ENCODE results near the gene NMRAL1.

The NMRAL1 gene

DNA sequence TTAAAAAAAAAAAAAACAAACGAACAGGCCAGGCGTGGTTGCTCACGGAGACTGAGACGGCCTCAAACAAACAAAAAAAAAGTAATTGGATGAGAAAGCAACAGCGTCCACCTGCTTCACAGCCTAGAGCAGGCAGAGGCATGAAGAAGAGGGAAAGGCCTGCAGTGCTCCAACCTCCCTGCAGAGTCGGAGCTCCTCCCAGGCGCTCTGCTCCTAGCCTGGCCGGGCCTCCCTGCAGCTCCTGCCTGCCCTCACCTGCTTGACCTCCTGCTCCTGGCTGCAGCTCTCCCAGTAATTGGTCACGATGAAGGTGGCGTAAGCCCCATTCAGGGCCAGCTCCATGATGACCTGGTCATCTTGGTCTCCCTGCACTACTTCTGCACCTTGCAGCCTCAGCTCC, 5.5 kb downstream of the NMRAL1 start:
- H3K4me3 ChIP-seq (ENCODE audit: insufficient read depth, low read depth, low read length, poor library complexity, severe bottlenecking): no peak overlapping the region
- H3K36me3 ChIP-seq (ENCODE audit: control insufficient read depth, insufficient read depth, low read length): peaks cover 17% of the 10 kb centered on the region
- H3K27ac ChIP-seq (ENCODE audit: insufficient read depth, low read length, poor library complexity, severe bottlenecking): no peak overlapping the region
- peaks cover 18% of the 10 kb centered on the region for H3K4me1 ChIP-seq (ENCODE audit: control insufficient read depth, insufficient read depth, low read length, poor library complexity, severe bottlenecking)
- no peak for DNase-seq
- no peaks in the 10 kb centered on the region for H3K9me3 ChIP-seq (ENCODE audit: control insufficient read depth, low read length)
- H3K27me3 ChIP-seq (replicated peaks; ENCODE audit: control insufficient read depth, insufficient read depth, low read length, poor library complexity, severe bottlenecking): no peaks in the 10 kb centered on the region

DNA sequence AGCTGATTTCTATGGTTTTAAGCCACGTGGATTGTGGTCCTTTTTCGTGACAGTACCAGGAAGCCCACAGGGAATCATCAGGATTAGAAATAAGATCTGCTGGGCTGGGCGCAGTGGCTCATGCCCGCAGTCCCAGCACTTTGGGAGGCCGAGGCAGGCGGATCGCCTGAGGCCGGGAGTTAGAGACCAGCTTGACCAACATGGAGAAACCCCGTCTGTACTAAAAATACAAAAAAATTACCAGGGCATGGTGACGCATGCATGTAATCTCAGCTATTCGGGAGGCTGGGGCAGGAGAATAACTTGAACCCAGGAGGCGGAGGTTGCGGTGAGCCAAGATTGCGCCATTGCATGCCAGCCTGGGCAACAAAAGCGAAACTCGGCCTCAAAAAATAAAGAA, 6.5 kb downstream of the NMRAL1 start:
- peaks cover 15% of the 10 kb centered on the region for H3K4me1 ChIP-seq (ENCODE audit: control insufficient read depth, insufficient read depth, low read length, poor library complexity, severe bottlenecking)
- H3K9me3 ChIP-seq (ENCODE audit: control insufficient read depth, low read length): no peaks in the 10 kb centered on the region
- no peak overlapping the region for H3K4me3 ChIP-seq (ENCODE audit: insufficient read depth, low read depth, low read length, poor library complexity, severe bottlenecking)
- DNase-seq: no peak
- H3K27ac ChIP-seq (ENCODE audit: insufficient read depth, low read length, poor library complexity, severe bottlenecking): no peak overlapping the region
- no peaks in the 10 kb centered on the region for H3K27me3 ChIP-seq (replicated peaks; ENCODE audit: control insufficient read depth, insufficient read depth, low read length, poor library complexity, severe bottlenecking)
- peaks cover 25% of the 10 kb centered on the region for H3K36me3 ChIP-seq (ENCODE audit: control insufficient read depth, insufficient read depth, low read length)

DNA sequence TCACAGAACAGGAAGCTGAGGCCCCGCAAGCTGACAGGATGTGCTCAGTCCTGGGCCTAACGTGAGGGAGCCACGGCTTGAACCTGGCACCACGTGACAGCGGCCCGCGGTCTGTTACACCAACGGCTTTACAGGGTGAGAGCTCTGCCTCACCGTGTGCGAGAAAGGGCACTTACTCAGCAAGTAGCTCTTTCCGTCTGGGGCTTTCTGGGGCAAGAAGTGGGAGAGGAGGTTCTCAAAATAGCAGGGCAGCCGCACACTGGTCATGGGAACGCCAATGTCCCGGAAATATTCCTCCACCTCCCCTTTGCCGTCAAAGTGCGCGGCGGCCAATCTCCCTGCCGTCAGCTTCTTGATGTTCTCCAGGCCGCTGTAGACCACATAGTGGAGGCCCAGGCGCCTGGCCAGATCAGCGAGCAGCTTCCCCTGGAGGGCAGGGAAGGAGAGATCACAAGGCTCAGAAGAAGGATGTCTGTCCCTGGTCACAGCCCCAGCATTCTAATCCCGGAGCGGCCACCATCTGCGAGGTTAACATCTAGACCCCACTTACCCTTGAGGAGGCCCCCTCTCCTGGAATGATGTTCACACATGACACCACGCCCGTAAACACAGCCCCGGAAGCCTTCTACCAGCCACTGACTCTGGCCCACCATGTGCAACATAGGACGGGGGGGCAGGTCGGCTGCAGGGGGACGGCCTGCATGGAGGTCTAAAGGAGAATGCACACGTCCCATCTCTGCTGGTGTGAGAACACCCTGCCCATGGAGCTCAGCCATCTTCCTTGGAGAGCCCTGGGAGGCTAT, 8.2 kb downstream of the NMRAL1 start:
- Histone ChIP-seq H3K4me1 (ENCODE audit: control insufficient read depth, insufficient read depth, low read length, poor library complexity, severe bottlenecking) (peaks cover 15% of the 10 kb centered on the region), H3K9me3 (ENCODE audit: control insufficient read depth, low read length) (no peaks in the 10 kb centered on the region), H3K27me3 (replicated peaks; ENCODE audit: control insufficient read depth, insufficient read depth, low read length, poor library complexity, severe bottlenecking) (no peaks in the 10 kb centered on the region), H3K4me3 (ENCODE audit: insufficient read depth, low read depth, low read length, poor library complexity, severe bottlenecking) (no peak overlapping the region), H3K27ac (ENCODE audit: insufficient read depth, low read length, poor library complexity, severe bottlenecking) (peak overlapping the region; percentile 47), H3K36me3 (ENCODE audit: control insufficient read depth, insufficient read depth, low read length) (peaks cover 36% of the 10 kb centered on the region)
- peak; percentile 49 to 54 (median 51) for DNase-seq

DNA sequence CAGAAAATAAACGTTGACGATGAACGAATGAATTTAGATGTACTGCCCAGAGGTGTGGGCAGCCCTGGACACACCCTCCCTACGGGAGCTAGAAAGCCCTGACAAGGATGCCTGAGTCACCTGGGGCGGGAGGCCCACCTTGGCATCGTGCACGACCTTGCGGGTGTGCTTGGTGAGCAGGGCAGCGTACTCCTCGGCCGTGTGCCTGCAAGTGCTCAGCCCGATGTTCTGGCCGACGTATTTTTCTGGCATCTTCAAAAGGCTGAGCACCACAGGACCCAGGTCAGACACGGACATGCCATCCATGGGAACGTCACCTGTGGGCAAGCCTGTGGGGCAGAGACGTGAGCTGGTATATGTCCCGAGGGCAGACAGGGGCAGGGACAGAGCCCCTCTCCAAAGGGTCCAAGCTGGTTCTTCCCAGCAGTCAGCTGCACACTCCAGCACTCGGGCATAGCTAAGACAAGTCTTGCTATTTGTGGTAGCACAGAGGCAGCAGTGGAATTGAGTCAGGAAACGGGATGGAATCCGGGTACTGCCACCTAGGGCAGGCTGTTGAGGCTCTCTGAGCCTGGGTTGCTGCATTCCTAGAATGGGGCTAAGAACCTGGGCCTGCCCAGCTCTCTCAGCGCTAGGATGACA, 10.8 kb downstream of the NMRAL1 start:
- H3K27ac ChIP-seq (ENCODE audit: insufficient read depth, low read length, poor library complexity, severe bottlenecking): no peak overlapping the region
- no peak overlapping the region for H3K4me3 ChIP-seq (ENCODE audit: insufficient read depth, low read depth, low read length, poor library complexity, severe bottlenecking)
- peaks cover 37% of the 10 kb centered on the region for H3K36me3 ChIP-seq (ENCODE audit: control insufficient read depth, insufficient read depth, low read length)
- no peaks in the 10 kb centered on the region for H3K27me3 ChIP-seq (replicated peaks; ENCODE audit: control insufficient read depth, insufficient read depth, low read length, poor library complexity, severe bottlenecking)
- H3K9me3 ChIP-seq (ENCODE audit: control insufficient read depth, low read length): no peaks in the 10 kb centered on the region
- peaks cover 25% of the 10 kb centered on the region for H3K4me1 ChIP-seq (ENCODE audit: control insufficient read depth, insufficient read depth, low read length, poor library complexity, severe bottlenecking)
- DNase-seq: no peak

DNA sequence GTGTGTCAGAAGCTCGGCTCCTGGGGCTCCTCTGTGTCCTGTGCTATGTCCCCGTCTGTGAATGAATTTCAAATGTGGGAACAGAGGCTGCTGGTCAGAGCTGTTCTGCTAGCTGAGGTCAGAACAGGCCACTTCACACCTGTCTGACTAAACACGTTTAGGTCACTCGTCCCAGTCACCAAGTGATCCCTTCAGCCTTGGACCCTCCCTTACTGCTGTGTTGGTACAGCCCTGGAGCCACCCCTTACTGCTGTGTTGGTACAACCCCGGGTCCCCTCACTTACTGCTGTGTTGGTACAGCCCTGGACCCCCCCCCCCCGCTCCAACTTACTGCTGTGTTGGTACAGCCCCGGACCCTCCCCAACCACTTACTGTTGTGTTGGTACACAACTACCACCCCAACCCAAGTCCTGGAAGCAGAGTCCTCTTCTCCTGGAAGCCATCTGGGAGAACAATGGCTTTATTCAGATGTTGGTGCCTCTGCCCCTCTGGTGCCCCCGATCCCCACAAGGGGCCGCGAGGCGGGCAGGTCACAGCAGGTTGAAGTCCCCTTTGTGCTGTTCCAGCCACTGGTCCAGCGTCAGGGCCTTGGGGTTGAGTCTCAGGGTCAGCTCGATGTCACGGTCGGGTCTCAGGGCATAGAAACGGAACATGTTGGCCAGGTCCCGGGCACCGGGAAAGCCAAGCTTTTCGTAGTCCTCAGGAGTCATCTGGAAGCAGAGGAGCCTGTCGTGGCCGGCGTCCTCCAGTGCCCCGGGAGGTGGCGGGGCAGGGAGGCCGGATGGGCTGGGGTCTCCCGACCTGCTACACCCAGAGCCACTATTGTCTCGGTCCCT, 13.0 kb downstream of the NMRAL1 start:
- DNase-seq: no peak
- Histone ChIP-seq H3K27me3 (replicated peaks; ENCODE audit: control insufficient read depth, insufficient read depth, low read length, poor library complexity, severe bottlenecking) (no peaks in the 10 kb centered on the region), H3K27ac (ENCODE audit: insufficient read depth, low read length, poor library complexity, severe bottlenecking) (no peak overlapping the region), H3K36me3 (ENCODE audit: control insufficient read depth, insufficient read depth, low read length) (peaks cover 38% of the 10 kb centered on the region), H3K4me1 (ENCODE audit: control insufficient read depth, insufficient read depth, low read length, poor library complexity, severe bottlenecking) (peaks cover 21% of the 10 kb centered on the region), H3K4me3 (ENCODE audit: insufficient read depth, low read depth, low read length, poor library complexity, severe bottlenecking) (no peak overlapping the region), H3K9me3 (ENCODE audit: control insufficient read depth, low read length) (no peaks in the 10 kb centered on the region)

DNA sequence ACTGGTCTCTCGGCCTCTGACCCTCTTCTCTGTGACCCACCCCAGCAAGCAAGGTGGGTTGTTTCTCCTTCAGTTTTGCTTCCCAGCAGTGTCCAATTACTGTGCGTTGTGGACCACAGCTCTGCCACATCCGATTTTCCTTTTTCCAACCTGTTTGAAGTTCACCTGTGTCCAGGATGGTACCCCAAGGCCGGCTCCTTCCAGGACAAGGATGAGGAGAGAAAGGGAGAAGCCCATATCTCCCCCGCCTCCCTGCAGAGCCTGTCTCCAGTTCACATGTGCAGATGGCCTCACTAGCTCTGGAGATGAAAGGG, 13.5 kb downstream of the NMRAL1 start:
- no peaks in the 10 kb centered on the region for H3K27me3 ChIP-seq (replicated peaks; ENCODE audit: control insufficient read depth, insufficient read depth, low read length, poor library complexity, severe bottlenecking)
- no peaks in the 10 kb centered on the region for H3K9me3 ChIP-seq (ENCODE audit: control insufficient read depth, low read length)
- no peak for DNase-seq
- H3K4me3 ChIP-seq (ENCODE audit: insufficient read depth, low read depth, low read length, poor library complexity, severe bottlenecking): no peak overlapping the region
- peaks cover 15% of the 10 kb centered on the region for H3K4me1 ChIP-seq (ENCODE audit: control insufficient read depth, insufficient read depth, low read length, poor library complexity, severe bottlenecking)
- no peak overlapping the region for H3K27ac ChIP-seq (ENCODE audit: insufficient read depth, low read length, poor library complexity, severe bottlenecking)
- H3K36me3 ChIP-seq (ENCODE audit: control insufficient read depth, insufficient read depth, low read length): peaks cover 40% of the 10 kb centered on the region

DNA sequence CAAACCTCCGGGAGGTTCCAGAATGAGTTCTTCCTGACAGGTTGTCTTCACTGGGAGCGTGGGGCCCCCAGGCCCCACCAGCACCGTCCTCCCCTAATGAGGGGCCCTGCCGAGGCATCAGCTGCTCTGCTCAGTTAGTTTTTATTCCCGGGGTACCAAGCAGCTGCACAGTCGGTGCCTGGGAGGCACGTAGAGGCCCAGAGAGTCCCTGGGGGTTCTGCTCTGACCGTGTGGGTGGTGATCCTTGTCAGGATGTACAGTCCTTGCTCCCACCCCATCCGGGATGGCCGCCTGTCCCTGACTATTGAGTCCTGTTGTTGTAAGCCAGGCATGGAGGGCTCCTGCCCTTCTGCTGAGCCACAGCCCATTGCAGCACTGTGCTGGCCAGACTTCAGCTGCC, 18.5 kb downstream of the NMRAL1 start:
- Histone ChIP-seq H3K9me3 (ENCODE audit: control insufficient read depth, low read length) (no peaks in the 10 kb centered on the region), H3K27me3 (replicated peaks; ENCODE audit: control insufficient read depth, insufficient read depth, low read length, poor library complexity, severe bottlenecking) (no peaks in the 10 kb centered on the region), H3K36me3 (ENCODE audit: control insufficient read depth, insufficient read depth, low read length) (peaks cover 54% of the 10 kb centered on the region), H3K27ac (ENCODE audit: insufficient read depth, low read length, poor library complexity, severe bottlenecking) (no peak overlapping the region), H3K4me1 (ENCODE audit: control insufficient read depth, insufficient read depth, low read length, poor library complexity, severe bottlenecking) (peaks cover 10% of the 10 kb centered on the region), H3K4me3 (ENCODE audit: insufficient read depth, low read depth, low read length, poor library complexity, severe bottlenecking) (no peak overlapping the region)
- no peak for DNase-seq

DNA sequence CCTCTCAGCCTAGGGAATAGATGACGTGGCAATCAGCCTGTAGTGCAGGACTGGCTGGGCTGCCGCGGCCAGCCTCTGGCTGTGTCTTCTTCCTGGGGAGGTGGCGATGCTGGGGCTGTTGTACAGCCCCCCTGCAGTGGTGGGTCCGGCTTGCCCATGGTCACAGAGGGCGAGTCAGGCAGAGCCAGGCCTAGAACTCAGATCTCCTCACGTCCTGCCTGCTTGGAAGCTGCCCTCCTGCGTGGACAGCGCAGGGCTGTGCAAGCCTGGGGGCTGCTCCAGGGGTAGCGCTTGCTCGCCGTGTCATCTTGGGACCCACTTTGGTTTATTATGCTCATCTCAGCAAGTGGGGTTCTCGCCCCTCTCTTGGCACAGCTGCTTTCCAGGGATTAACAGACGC, 19.3 kb downstream of the NMRAL1 start:
- DNase-seq: no peak
- Histone ChIP-seq H3K4me1 (ENCODE audit: control insufficient read depth, insufficient read depth, low read length, poor library complexity, severe bottlenecking) (peaks cover 10% of the 10 kb centered on the region), H3K27me3 (replicated peaks; ENCODE audit: control insufficient read depth, insufficient read depth, low read length, poor library complexity, severe bottlenecking) (no peaks in the 10 kb centered on the region), H3K9me3 (ENCODE audit: control insufficient read depth, low read length) (no peaks in the 10 kb centered on the region), H3K4me3 (ENCODE audit: insufficient read depth, low read depth, low read length, poor library complexity, severe bottlenecking) (no peak overlapping the region), H3K36me3 (ENCODE audit: control insufficient read depth, insufficient read depth, low read length) (peaks cover 60% of the 10 kb centered on the region), H3K27ac (ENCODE audit: insufficient read depth, low read length, poor library complexity, severe bottlenecking) (no peak overlapping the region)

DNA sequence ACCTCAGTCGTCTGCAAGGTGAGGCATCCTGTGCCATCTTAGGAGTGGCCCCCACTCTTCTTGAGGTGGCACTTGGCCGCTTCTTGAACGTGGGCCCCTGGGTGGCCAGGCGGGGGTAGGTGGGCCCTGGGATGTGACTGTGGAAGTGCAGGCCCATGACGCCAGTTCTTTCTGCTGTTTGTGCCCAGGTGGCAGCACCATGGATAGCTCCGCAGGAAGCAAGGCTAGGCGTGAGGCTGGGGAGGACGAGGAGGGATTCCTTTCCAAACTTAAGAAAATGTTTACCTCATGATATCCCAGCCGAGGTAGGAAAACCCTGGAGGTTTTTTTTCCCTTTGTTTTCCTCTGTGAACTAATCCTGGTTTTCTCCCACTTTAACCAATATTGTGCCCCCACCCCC, 19.8 kb downstream of the NMRAL1 start:
- Histone ChIP-seq H3K36me3 (ENCODE audit: control insufficient read depth, insufficient read depth, low read length) (peaks cover 64% of the 10 kb centered on the region), H3K27ac (ENCODE audit: insufficient read depth, low read length, poor library complexity, severe bottlenecking) (no peak overlapping the region), H3K27me3 (replicated peaks; ENCODE audit: control insufficient read depth, insufficient read depth, low read length, poor library complexity, severe bottlenecking) (no peaks in the 10 kb centered on the region), H3K9me3 (ENCODE audit: control insufficient read depth, low read length) (no peaks in the 10 kb centered on the region), H3K4me1 (ENCODE audit: control insufficient read depth, insufficient read depth, low read length, poor library complexity, severe bottlenecking) (peaks cover 5% of the 10 kb centered on the region), H3K4me3 (ENCODE audit: insufficient read depth, low read depth, low read length, poor library complexity, severe bottlenecking) (no peak overlapping the region)
- no peak for DNase-seq

DNA sequence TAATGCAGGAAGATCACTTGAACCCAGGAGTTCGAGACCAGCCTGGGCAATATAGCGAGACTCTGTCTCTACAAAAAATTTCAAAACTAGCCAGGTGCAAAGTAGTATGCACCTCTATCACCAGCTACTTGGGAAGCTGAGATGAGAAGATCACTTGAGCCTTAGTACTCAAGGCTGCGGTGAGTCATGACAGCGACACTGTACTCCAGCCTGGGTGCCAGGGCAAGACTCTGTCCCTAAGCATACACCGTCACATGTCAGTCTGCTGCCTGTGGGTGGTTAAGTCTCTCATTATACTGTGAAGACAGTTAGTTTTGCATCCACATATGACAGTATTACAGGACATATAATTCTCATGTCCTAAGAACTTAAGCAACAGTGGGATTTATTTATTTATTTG, 21.8 kb downstream of the NMRAL1 start:
- Histone ChIP-seq H3K36me3 (ENCODE audit: control insufficient read depth, insufficient read depth, low read length) (peaks cover 78% of the 10 kb centered on the region), H3K4me1 (ENCODE audit: control insufficient read depth, insufficient read depth, low read length, poor library complexity, severe bottlenecking) (no peaks in the 10 kb centered on the region), H3K27me3 (replicated peaks; ENCODE audit: control insufficient read depth, insufficient read depth, low read length, poor library complexity, severe bottlenecking) (no peaks in the 10 kb centered on the region), H3K4me3 (ENCODE audit: insufficient read depth, low read depth, low read length, poor library complexity, severe bottlenecking) (no peak overlapping the region), H3K27ac (ENCODE audit: insufficient read depth, low read length, poor library complexity, severe bottlenecking) (no peak overlapping the region), H3K9me3 (ENCODE audit: control insufficient read depth, low read length) (no peaks in the 10 kb centered on the region)
- no peak for DNase-seq
